Coronary artery (tissue), 2 donors: ENCODE data around the gene CIB4.

Source experiments
- DNase-seq: peaks from one replicate; pipeline ENCODE4 v3.0.0-alpha.2; 2017; ENCODE audit warnings: low spot score
- H3K27ac ChIP-seq, 2 donors: fragments of 200-600 bp; sonication (generic); one replicate each; pipeline ENCODE4 v1.5.1; 2016 to 2019
- H3K4me3 ChIP-seq: fragments of 200-600 bp; sonication (generic); 2 replicates; pipeline ENCODE4 v1.5.1; 2016; ENCODE audit warnings: mild to moderate bottlenecking, moderate library complexity
- TF ChIP-seq, protein P1 (sequence below): fragments of 200-600 bp; sonication (generic); IDR thresholded peaks from one replicate; pipeline ENCODE4 v1.5.1; 2019; ENCODE audit warnings: antibody characterized with exemption

CIB4 gene

DNA sequence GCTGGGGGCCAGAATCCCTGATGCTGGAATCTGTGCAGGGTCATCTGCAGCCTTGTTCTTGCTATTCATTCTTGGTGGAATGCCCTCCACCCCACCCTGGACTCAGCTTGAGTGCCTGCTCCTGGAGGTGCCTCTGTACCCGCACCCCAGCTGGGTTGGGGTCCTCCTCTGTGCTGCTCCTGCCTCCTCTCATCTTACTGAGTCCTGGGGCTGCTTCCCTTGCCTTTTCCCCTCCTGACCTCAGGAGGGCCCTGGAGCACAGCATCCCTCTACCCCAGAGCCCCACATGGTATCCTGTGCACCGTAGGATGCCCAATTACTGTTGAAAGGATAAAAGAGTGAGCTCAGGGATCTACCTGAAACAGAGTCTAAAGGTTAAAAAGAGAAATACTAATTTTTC, 81.6 kb downstream of the CIB4 start:
- H3K27ac ChIP-seq = no peak overlapping the region
- DNase-seq = no peak
- H3K4me3 ChIP-seq = no peak overlapping the region
- TF ChIP-seq, protein P1, sequence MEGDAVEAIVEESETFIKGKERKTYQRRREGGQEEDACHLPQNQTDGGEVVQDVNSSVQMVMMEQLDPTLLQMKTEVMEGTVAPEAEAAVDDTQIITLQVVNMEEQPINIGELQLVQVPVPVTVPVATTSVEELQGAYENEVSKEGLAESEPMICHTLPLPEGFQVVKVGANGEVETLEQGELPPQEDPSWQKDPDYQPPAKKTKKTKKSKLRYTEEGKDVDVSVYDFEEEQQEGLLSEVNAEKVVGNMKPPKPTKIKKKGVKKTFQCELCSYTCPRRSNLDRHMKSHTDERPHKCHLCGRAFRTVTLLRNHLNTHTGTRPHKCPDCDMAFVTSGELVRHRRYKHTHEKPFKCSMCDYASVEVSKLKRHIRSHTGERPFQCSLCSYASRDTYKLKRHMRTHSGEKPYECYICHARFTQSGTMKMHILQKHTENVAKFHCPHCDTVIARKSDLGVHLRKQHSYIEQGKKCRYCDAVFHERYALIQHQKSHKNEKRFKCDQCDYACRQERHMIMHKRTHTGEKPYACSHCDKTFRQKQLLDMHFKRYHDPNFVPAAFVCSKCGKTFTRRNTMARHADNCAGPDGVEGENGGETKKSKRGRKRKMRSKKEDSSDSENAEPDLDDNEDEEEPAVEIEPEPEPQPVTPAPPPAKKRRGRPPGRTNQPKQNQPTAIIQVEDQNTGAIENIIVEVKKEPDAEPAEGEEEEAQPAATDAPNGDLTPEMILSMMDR = no peak

DNA sequence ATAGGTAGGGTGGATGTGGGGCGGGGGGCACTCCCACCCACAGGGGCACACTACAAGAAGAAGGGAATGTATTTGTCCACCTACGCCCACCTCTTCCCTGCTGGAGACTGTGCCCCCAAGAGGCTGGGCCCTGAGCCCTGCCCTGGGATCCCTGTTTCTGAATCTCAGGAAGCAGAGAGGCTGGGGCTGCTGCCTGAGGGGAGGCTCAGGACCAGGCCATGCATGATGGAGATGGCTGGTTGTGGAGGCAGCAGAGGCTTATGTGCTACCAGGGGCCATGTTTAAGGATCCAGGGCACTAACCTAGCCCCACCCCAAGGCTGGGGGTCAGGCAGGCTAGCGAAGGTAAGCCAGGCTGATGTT, 82.1 kb downstream of the CIB4 start:
- Histone ChIP-seq H3K27ac (no peak overlapping the region), H3K4me3 (no peak overlapping the region)
- TF ChIP-seq, protein P1 = no peak
- DNase-seq = no peak

GRCh38 chr2:26558271-26559043, 82.7 kb downstream of the CIB4 start:
- no peak overlapping the region for H3K27ac ChIP-seq
- no peak for DNase-seq
- TF ChIP-seq, protein P1 = no peak
- no peak overlapping the region for H3K4me3 ChIP-seq

DNA sequence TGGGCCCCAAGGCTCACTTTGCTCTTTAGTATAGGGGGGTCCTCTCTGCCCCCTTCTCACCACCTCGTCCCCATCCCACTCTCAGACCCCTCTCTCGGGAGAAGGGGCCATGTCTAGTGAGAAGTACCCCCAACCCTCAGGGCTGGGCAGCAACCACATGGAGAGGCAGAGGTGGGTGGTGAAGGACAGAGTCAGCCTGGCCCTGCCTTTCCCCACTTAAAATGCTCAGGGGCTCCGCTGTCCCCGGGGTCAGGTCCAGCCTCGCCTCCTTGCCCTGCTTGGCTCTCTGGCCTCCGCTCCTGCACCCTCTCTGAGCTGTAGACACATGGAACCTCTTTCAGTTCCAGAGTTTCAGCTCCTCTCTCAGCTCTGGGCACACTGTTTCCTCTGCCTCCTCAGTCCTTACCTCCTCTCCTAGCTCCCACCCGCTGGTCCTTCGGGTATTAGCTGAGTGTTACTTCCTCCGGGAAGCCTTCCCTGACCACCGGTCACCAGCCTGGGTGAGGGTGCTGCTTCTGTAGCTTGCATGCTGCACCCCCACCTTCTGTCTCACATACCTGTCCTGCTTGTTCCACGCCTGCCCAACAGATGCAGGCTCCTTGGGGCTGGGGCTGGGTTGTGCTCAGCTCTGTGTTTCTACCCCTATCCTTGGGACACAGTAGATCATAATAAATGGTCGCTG, 83.8 kb downstream of the CIB4 start:
- Histone ChIP-seq H3K4me3 (no peak overlapping the region), H3K27ac (no peak overlapping the region)
- DNase-seq = no peak
- TF ChIP-seq, protein P1 = no peak

DNA sequence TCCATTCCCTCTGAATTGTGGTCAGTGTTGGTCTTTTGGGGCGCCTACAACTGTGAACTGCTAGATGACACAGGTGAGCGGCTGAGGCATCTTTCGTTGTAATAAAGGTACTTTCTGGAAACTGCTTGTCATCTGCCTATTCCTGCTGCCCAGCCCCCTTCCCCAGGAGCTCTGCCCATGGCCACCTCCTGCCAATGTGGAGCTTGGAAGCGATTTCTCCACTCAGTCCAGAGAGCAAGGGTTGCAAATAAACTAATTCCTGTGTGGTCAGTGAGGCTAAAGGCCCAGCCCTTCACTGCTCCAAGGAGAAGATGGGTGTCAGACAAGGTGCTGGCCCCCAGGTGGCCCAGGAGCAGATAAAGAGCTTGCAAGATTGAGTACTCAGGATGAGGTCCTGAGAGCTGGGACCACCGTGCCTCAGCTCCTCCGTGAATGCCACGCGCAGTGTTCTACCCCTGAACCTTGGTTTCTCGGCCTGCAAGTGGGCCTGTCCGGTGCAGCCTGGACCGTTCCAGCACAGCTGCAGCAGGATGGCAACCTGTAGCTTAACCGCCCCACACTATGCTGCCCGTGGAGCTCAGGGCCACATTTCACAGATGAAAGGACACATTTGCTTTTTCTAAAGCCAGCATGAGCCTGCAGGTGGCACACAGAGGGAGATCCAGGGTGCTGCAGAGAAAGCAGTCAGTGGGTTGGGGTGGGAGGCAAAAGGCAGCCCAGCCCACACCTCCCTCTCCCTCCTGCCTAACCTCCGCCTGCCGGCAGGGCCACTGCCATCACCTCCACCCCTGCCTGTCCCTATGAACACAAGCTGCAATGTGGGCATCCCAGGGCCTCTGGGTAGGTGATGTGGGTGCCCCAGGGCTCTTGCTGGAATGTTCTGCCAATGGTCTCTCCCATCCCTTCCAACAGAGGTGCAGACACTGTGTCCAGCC, 84.6 kb downstream of the CIB4 start:
- Histone ChIP-seq H3K27ac (no peak overlapping the region), H3K4me3 (no peak overlapping the region)
- TF ChIP-seq, protein P1 = no peak
- DNase-seq = no peak

- no peak for DNase-seq
- no peak overlapping the region for H3K4me3 ChIP-seq
- TF ChIP-seq, protein P1 = no peak
- no peak overlapping the region for H3K27ac ChIP-seq
Measured at GRCh38 chr2:26555246-26556133, 85.7 kb downstream of the CIB4 start.
